ENCODE data around the gene NAT16. TPM values are rescaled to one million over a fixed set of nuclear protein-coding genes. Genes with fewer than 3 reads are reported as not detected.
A peak's percentile ranks its signal among the peaks of the same experiment; 100 is the strongest.

NAT16 gene
- polyA plus RNA-seq, 1 of the 3 experiments (the other 2 are of a cell fraction) = 0.64 TPM

GRCh38 chr7:101123703-101124068 is 56.4 kb downstream of the NAT16 start:
- Histone ChIP-seq H3K9me2 (no peaks in the 10 kb centered on the region), H3F3A (replicated peaks; ENCODE audit: insufficient read depth) (peaks cover 80% of the 10 kb centered on the region), H2AFZ (ENCODE audit: low read depth) (no peak overlapping the region), H3K4me1 (ENCODE audit: control insufficient read depth in 1 of 2, insufficient read depth in 2 of 2, low read depth in 1 of 2, low read length in 1 of 2) (peaks cover 14 to 52% of the 10 kb centered on the region in 2 experiments; a peak in 3 of 4 replicates), H3K27ac (ENCODE audit: low read depth in 2 of 2, low read length in 1 of 2) (peak overlapping the region in 1 of 2 experiments; percentile 98; a peak in 2 of 4 replicates), H3K27me3 (ENCODE audit: insufficient read depth) (no peaks in the 10 kb centered on the region), H3K36me3 (replicated peaks in 1 of 2; ENCODE audit: control insufficient read depth in 1 of 2, insufficient read depth in 2 of 2, low read length in 1 of 2) (peaks cover 0 to 16% of the 10 kb centered on the region in 2 experiments), H3K4me2 (no peak overlapping the region), H3K9ac (no peak overlapping the region; the same call in 1 of the 2 replicates), H3K4me3 (ENCODE audit: low read depth in 2 of 2, low read length in 1 of 2) (no peak overlapping the region), H4K20me1 (ENCODE audit: insufficient read depth) (peaks cover 17% of the 10 kb centered on the region), H3K9me3 (no peaks in the 10 kb centered on the region), H3K79me2 (ENCODE audit: insufficient read depth) (peaks cover 64% of the 10 kb centered on the region)
- TF ChIP-seq FOXJ3 (CRISPR knock-in tag; IDR thresholded peaks at IDR 0.05) (no peak), TCF12 (IDR thresholded peaks at IDR 0.05) (no peak), CTCF (IDR thresholded peaks at IDR 0.05) (no peak), PBX3 (IDR thresholded peaks at IDR 0.05) (no peak), JUND (IDR thresholded peaks at IDR 0.05) (no peak), REST (IDR thresholded peaks at IDR 0.05; ENCODE audit: low read depth, low read length) (no peak), NRF1 (IDR thresholded peaks at IDR 0.05; ENCODE audit: low read depth, low read length) (no peak), TAF1 (IDR thresholded peaks at IDR 0.05; ENCODE audit: borderline replicate concordance, low read depth, low read length) (no peak), ZBTB33 (IDR thresholded peaks at IDR 0.05; ENCODE audit: borderline replicate concordance, low read depth) (no peak), SMC3 (IDR thresholded peaks at IDR 0.05; ENCODE audit: low read depth, low read length) (no peak), IRF3 (IDR thresholded peaks at IDR 0.05; ENCODE audit: low read depth, low read length) (no peak), EZH2phosphoT487 (IDR thresholded peaks at IDR 0.05; ENCODE audit: borderline replicate concordance, low read depth) (no peak), MAX (IDR thresholded peaks at IDR 0.05; ENCODE audit: low read depth) (no peak), FOXM1 (IDR thresholded peaks at IDR 0.05; ENCODE audit: low read depth) (no peak)
- 83% methylated on average over 3 of the region's 3 CpGs for WGBS (ENCODE audit: low lambda C conversion rate)
- DNase-seq = no peak
- ChIA-PET POLR2A (interaction anchor here (0.7 kb wide), 1 partner anchor 10 kb away, joined by 5 read pairs; no protein-coding TSS in a partner anchor), CTCF (interaction anchor here (0.6 to 3.4 kb wide), 10 partner anchors 14 to 229 kb away, joined by 3 to 19 read pairs (median 6); no protein-coding TSS in a partner anchor)

Measured in SK-N-SH (cell line).